HTERT RPE-1 (cell line): ENCODE results near the gene C6orf118.

ENCODE experiments used
- in situ Hi-C: fragments of 300-500 bp; cut with MboI; formaldehyde crosslinking; loops from 4 replicates; pipeline ENCODE4 v1.14.3; 2020; ENCODE audit warnings: low sequenced_read_pairs

C6orf118 gene

GRCh38 chr6:165245287-165245686, 64.1 kb downstream of the C6orf118 start:
- in situ Hi-C loops: no loop called here

- in situ Hi-C loops: no loop called here
These were observed 64.7 kb downstream of the C6orf118 start for GRCh38 chr6:165244524-165245247.

- in situ Hi-C loops: no loop called here
These were observed 65.6 kb downstream of the C6orf118 start for GRCh38 chr6:165243801-165244200.

DNA sequence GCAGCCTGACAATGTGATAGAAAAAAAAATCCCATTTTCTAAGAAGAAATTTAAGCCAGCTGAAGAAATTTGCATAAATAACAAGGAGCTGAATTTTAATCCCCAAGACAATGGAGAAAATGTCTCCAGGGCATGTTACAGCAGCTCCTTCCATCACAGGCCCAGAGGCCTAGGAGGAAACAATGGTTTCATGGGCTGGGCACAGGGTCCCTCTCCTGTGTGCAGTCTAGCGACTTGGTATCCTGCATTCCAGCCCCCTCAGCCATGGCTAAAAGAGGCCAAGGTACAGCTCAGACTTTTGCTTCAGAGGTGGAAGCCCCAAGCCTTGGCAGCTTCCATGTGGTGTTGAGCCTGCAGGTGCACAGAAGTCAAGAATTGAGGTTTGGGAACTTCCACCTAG, 73.1 kb downstream of the C6orf118 start:
- in situ Hi-C loops: no loop called here

DNA sequence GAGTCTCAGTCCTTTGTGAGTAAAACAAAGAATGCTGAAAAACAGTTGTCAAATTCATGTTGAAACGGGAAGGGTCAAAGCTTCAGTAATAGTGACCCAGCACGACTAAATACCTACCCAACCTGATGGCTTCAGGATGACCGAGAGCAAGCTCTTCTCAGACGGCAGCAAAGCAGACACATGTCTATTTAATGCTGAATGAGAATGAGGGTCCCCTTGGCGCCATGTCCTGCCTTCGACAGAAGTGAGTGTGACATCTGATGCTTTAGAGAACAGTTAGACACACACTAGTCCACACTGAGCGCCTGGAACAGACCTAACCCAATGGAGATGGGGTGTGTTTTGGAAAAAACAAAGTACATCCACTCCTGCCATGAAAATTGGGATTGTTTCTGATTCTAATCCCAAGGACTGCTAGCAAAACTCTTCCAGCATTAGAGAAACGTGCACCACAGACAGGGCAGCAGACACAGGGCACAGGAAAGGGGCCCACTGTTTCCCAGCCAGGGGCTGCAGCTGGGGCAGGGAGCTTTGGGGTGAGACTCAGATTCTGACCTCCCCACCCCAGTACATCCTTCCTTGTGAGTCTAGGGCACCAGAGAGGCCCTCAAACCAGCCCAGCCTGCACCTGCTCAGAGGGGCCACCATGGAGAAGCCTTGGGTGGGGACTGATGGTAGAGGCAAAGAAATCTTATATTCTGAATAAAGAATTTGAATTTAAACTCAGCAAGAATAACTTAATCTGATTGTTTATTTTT, 76.5 kb downstream of the C6orf118 start:
- in situ Hi-C loops: no loop called here

DNA sequence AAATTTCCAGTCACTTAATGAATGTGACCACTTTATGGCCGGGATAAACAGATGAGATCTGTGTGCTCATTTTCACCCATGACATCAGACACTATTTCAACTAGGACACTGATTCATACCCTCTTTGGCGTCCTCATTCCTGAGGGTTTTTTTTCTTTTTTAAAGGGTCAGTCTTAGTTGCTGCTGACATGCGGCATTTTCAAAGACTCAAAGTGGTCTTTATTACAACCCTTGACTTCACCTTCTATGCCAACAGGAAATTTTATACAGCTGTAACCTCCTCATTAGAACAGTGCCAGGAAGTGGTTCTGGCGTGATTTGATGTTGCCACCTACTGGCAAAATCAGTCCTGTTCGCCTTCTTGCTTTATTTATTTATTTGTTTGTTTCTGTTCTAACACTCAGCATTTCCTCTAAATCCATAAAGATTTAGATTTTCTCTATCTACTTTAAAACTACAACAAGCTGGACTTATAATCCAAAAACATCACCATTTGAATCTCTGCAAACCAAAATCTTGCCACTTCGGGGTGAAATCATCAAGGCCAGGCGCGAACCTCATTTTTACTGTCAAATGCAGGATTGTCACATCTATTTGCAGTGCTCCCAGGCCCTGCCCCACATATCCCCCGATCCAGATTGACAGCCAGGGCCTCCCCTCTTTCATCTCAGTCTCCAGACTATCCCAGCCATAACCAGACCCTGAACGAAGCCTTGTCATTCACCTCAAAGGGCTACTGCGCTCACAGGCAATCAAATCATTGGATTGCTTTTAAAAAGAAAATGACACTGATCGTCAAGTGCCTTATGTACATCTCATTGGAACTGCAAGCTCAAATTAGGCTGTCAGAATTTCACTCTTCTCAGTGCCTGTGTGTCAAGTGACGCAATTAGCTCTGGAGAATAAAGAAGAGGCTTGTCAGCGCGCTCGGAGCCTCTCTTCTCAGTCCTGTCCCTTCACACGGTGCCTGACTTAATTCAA, 77.5 kb downstream of the C6orf118 start:
- in situ Hi-C loops: no loop called here

GRCh38 chr6:165231177-165231576, 78.2 kb downstream of the C6orf118 start:
- in situ Hi-C loops: no loop called here
